ENCODE data around the gene MAGEB17.

DNA sequence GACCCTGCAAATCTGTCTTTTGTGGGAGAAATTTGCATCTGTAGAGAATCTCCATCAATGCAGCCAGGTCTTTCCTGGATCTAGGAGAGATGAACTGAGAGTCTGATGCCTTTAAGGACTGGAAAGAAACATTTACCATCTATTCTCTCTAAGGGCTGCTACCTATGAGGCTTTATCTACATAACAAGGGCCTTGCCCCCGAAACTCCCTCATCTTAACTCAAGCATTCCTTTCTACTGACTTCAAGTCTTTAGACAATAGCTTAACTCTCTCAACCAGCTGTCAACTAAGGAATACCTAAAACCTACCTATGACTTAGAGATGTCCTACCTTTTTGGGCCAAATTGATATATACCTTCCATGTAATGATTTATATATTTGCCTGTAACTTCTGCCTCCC, 32.1 kb downstream of the MAGEB17 start:
- TF ChIP-seq CTCF (conservative IDR thresholded peaks at IDR 0.05; ENCODE audit: low read depth, low read length) (no peak), EZH2 (IDR thresholded peaks at IDR 0.05; ENCODE audit: low read length, unreplicated experiment) (no peak)

Measured in PC-3 (cell line).